Skeletal muscle satellite cell (primary cell): Measurements from ENCODE around the gene CDC42EP4.

ENCODE experiments used
- H3K27me3 ChIP-seq: 2 replicates; pipeline ENCODE4 v1.7.0; 2013; ENCODE audit warnings: low read length; ENCODE audit not compliant: control insufficient read depth, insufficient read depth
- H3K36me3 ChIP-seq: 2 replicates; pipeline ENCODE4 v1.7.0; 2013; ENCODE audit warnings: mild to moderate bottlenecking, control low read depth, low read length; ENCODE audit not compliant: insufficient read depth
- H3K4me1 ChIP-seq: 2 replicates; pipeline ENCODE4 v1.7.0; 2013; ENCODE audit warnings: low read length; ENCODE audit not compliant: control insufficient read depth, insufficient read depth
- H3K4me2 ChIP-seq: 2 replicates; pipeline ENCODE4 v1.7.0; 2013; ENCODE audit warnings: mild to moderate bottlenecking, low read length
- H3K4me3 ChIP-seq: 2 replicates; pipeline ENCODE4 v1.7.0; 2013; ENCODE audit warnings: low read length
- H3K9ac ChIP-seq: 2 replicates; pipeline ENCODE4 v1.7.0; 2013; ENCODE audit warnings: mild to moderate bottlenecking, low read depth, low read length, moderate library complexity
- H3K9me3 ChIP-seq: replicated peaks from 2 replicates; pipeline ENCODE4 v1.7.0; 2013; ENCODE audit warnings: mild to moderate bottlenecking, control low read depth, low read length

Gene CDC42EP4

DNA sequence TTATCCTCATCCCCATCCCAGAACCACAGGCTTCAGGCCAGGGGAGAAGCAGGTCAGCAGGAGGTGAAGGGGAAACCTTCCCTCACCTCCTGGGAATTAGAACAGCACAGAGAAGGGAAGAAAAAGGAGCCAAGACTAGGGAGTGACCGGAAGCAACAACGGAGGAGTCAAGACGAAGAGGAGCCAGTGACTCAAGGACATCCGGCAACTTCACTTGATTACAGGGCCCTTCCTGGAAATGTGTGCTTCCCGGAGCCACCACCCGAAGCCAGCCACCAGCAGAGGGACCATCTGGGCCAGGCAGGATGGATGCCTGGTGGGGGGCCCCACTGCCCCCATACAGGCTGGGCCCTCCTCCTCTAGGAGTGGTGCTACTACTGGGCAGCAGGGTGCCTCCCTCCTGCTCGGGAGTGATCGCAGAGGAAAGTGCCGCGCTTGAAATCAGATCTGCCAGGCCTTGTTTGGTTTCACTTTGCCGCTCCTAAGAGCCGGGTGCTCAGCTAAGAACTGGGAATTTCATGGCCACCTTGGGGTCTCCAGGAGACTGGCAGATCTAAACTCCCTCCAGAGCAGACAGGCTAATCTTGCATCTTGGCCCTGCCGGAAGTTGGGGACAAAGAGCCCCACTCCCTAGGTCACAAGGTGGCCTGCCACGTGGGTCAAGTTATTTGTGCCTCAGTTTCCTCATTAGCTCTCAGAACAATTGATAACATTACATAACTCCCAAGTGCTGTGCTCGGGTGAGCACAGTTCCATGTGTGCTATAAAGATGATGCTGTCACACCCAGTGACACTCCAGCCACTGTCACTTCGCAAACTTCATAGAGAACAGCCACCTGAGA is 6.6 kb downstream of the CDC42EP4 start:
- Histone ChIP-seq H3K9me3 (no peaks in the 10 kb centered on the region), H3K4me3 (peak overlapping the region; percentile 68), H3K27me3 (no peaks in the 10 kb centered on the region), H3K4me2 (peak overlapping the region; percentile 90), H3K4me1 (peaks cover 68% of the 10 kb centered on the region), H3K36me3 (peaks cover 4% of the 10 kb centered on the region), H3K9ac (peak overlapping the region; percentile 88)

DNA sequence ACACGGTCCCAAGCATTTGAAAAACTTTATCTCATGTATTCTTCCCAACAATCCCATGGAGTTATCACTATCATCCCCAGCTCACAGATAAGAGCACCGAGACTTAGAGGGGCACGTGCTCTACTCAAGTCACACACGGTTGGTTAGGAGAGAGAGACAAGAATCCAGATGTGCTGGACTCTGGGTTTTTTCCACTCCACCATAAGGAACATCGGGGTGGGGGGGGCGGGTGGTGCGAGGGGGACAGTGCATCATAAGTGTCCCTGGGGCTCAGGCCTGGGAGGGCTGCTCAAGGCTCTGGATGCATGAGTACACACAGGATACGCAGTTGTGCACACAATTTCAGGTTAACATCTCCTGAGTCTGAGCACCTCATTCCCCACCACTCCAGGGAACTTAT is 7.4 kb downstream of the CDC42EP4 start:
- Histone ChIP-seq H3K9me3 (no peaks in the 10 kb centered on the region), H3K27me3 (no peaks in the 10 kb centered on the region), H3K4me3 (peak overlapping the region; percentile 68), H3K9ac (peak overlapping the region; percentile 88), H3K4me1 (peaks cover 68% of the 10 kb centered on the region), H3K4me2 (peak overlapping the region; percentile 90), H3K36me3 (peaks cover 4% of the 10 kb centered on the region)

DNA sequence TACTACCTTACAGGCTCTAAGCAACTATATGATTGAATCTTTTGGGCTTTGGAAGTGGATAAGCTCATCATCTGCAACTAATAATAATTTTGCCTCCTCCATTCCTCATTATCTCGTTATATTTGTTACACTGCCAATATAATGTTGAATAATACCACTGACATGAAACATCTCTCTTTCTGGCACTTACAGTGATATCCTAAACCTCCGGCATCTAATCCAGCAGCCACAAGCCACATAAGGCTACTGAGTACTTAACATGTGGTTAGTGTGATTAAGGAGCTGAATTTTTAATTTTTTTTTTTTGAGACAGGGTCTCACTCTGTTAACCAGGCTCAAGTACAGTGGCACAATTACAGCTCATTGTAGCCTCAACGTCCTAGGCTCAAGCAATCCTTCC is 9.6 kb downstream of the CDC42EP4 start:
- H3K9ac ChIP-seq: no peak overlapping the region
- H3K9me3 ChIP-seq: no peaks in the 10 kb centered on the region
- no peaks in the 10 kb centered on the region for H3K27me3 ChIP-seq
- no peak overlapping the region for H3K4me3 ChIP-seq
- H3K36me3 ChIP-seq: peaks cover 4% of the 10 kb centered on the region
- peaks cover 66% of the 10 kb centered on the region for H3K4me1 ChIP-seq
- H3K4me2 ChIP-seq: no peak overlapping the region

DNA sequence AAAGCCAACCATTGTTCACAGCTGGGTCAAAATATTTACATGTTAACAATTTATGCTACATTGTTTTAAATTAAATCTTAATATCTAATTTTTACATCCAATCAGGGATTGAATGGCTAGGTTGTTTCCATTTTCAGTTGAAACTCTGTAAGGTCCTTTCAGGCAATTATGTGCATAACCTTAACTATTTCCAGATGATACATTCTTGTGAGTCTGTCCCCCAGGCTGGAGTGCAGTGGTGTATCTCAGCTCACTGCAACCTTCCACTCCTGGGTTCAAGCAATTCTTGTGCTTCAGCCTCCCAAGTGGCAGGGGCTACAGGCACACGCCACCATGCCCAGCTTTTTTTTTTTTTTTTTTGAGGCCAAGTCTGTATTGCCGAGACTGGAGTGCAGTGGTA is 10.4 kb downstream of the CDC42EP4 start:
- Histone ChIP-seq H3K9me3 (no peaks in the 10 kb centered on the region), H3K4me1 (peaks cover 58% of the 10 kb centered on the region), H3K36me3 (peaks cover 4% of the 10 kb centered on the region), H3K9ac (no peak overlapping the region), H3K4me2 (no peak overlapping the region), H3K27me3 (no peaks in the 10 kb centered on the region), H3K4me3 (no peak overlapping the region)

DNA sequence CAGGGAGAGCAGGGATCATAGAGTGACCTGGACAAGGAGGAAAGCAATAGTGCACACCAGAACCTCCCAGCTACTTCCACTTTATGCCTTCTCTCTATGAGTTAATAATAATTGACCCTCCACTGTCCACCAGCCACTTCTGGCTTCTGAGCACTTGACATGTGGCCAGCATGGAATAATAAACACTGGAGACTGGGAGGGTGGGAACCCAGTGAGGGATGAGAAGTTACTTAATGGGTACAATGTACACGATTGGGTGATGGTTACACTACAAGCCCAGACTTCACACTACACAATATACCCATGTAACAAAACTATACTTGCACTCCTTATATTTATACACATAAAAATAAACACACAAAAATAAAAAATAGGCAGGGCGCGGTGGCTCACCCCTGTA is 11.4 kb downstream of the CDC42EP4 start:
- H3K4me1 ChIP-seq: peaks cover 48% of the 10 kb centered on the region
- H3K36me3 ChIP-seq: no peaks in the 10 kb centered on the region
- no peak overlapping the region for H3K9ac ChIP-seq
- H3K4me3 ChIP-seq: no peak overlapping the region
- no peaks in the 10 kb centered on the region for H3K27me3 ChIP-seq
- no peak overlapping the region for H3K4me2 ChIP-seq
- H3K9me3 ChIP-seq: no peaks in the 10 kb centered on the region

DNA sequence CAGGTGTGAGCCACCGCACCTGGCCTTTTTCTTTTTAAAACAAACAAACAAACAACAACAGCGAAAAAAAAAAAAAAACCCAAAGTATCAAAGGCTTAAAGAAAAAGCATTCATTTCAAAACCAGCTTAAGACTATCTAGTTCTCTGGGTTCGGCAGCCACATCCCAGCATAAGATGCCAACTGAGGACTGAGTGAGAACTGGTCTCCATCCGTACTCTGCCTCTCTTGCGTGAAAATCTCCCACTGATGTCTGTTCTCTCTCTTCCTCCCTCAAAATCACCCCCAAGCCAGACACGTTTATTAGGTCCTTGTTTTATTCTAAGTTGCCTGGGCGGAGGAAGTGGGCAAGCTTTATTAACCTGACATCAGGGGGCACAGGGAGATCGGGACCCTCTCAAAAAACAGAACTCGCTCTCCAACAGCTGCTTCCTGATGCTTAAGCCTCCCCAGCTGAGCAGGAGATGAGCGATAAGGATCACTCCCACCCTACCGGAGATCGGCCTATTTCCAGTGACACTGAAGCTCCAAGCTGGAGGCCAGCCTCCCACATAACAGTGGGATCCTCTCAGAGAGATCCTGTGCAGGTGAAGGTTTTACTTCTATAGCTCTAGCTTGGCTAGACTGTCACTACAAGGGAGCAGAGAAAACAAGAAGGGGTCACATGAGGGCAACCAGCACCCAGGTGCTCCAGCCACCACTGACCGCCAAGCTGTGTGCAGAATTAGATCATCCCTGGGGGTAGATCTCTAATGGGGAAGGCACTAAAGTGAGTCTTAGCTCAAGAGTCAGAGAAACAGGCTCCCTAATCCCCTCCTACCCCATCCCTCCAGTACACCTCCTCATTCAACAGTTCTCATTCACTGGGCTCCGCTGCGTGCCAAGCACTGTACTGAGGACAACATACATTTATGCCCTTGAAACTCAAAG is 13.6 kb downstream of the CDC42EP4 start:
- H3K4me1 ChIP-seq: peaks cover 39% of the 10 kb centered on the region
- H3K27me3 ChIP-seq: no peaks in the 10 kb centered on the region
- no peak overlapping the region for H3K4me3 ChIP-seq
- peak overlapping the region; percentile 26 for H3K4me2 ChIP-seq
- H3K36me3 ChIP-seq: no peaks in the 10 kb centered on the region
- H3K9ac ChIP-seq: no peak overlapping the region
- H3K9me3 ChIP-seq: no peaks in the 10 kb centered on the region

DNA sequence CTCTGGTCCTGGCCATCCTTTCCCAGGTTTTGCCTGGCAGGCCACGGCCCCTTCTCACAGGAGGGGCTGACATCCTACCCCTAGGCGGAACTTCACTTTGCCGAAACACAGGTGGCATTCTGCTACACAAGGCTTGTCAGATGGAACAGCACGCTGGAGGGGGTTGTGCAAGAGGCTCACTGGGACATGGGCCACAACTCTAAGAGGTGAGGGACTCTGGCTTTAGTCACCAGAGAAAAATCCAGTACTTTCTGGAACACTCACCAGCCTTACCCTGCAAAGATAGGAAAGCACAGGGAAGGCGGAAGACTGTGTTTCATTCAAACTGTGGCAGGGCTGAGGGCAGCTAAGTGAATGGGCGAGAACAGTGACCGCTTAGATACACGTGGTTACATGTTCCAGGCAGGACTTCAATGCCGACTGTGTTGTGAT is 18.3 kb downstream of the CDC42EP4 start:
- Histone ChIP-seq H3K9ac (peak overlapping the region; percentile 4), H3K27me3 (no peaks in the 10 kb centered on the region), H3K9me3 (no peaks in the 10 kb centered on the region), H3K4me2 (peak overlapping the region; percentile 40), H3K4me3 (no peak overlapping the region), H3K36me3 (peaks cover 3% of the 10 kb centered on the region), H3K4me1 (peaks cover 67% of the 10 kb centered on the region)

DNA sequence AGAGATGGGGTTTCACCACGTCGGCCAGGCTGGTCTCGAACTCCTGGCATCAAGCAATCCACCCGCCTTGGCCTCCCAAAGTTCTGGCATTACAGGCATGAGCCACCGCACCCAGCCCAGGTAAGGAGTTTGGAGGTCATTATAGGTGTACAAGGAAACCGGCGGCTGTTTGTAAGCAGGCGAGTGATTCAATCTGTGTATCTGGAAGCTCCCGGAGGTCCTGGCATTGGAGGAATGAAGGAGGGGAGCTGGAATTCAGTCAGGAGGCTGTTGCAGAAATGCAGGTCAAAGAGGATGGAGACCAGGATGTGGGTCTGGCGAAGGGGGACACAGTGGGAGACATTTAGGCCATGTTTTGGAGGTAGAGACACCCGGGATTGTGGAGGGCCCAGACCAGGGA is 18.8 kb downstream of the CDC42EP4 start:
- Histone ChIP-seq H3K9me3 (no peaks in the 10 kb centered on the region), H3K36me3 (peaks cover 3% of the 10 kb centered on the region), H3K27me3 (no peaks in the 10 kb centered on the region), H3K9ac (peak overlapping the region; percentile 4), H3K4me3 (no peak overlapping the region), H3K4me2 (peak overlapping the region; percentile 40), H3K4me1 (peaks cover 67% of the 10 kb centered on the region)

DNA sequence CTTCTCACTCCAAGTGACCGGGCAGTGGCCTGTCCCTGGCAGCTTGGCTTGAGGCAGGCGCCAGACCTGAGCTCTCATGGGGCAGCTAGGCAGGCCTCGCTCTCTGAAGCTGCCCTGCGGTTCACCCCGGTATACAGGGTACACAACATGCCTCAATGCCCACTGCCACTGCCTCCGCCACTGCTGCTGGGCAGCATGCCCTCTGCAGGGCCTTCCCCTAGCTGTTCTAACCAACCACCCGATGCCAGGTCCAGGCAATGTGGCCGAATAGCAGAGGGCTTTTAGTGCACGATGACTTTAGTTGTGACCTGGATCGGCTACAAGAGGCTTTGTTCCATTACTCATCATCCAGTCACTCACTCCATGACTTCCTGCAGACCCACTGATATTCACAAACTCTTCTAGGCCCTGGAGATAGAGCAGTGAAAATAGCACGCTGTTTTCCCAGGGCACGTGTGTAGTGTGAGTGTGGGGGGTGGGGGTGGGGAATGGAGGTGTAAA is 19.7 kb downstream of the CDC42EP4 start:
- Histone ChIP-seq H3K9me3 (no peaks in the 10 kb centered on the region), H3K4me2 (peak overlapping the region; percentile 88), H3K4me3 (peak overlapping the region; percentile 62), H3K4me1 (peaks cover 74% of the 10 kb centered on the region), H3K9ac (peak overlapping the region; percentile 87), H3K27me3 (no peaks in the 10 kb centered on the region), H3K36me3 (peaks cover 3% of the 10 kb centered on the region)

DNA sequence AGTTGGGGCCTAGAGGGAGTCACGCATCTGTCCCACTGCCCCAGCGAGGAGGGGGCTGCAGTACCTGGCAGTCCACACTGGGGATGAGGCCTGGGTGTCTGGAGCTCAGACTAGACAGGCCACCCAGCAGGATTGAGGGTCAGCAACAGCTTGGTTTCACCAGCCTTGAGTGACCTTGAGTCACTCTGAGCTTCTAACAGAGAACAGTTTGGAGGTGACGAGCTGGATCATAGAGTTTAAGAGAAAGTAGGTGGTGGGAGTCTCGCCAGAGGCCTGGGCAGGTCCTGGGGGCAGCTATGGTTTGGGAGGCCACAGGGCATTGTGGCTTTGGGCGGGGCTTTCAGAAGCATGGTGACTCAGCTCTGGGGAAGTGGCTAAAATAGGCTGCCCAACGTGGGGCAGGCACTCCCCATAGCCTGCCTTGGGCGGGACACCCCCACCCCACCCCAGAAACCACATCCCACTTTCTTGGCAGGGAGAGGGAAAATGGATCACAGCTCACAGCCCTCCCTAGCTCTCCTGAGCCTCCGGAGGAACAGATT is 20.5 kb downstream of the CDC42EP4 start:
- peak overlapping the region; percentile 88 for H3K4me2 ChIP-seq
- H3K4me3 ChIP-seq: peak overlapping the region; percentile 62
- H3K9me3 ChIP-seq: no peaks in the 10 kb centered on the region
- H3K4me1 ChIP-seq: peaks cover 81% of the 10 kb centered on the region
- H3K27me3 ChIP-seq: no peaks in the 10 kb centered on the region
- H3K36me3 ChIP-seq: peaks cover 5% of the 10 kb centered on the region
- peak overlapping the region; percentile 87 for H3K9ac ChIP-seq
